Activated naive CD8-positive, alpha-beta T cell treated with anti-CD3 and anti-CD28 coated beads, Interleukin-2, amount 10 ng/mL, durations not matched to agents 7 days and 5 days (primary cell): ENCODE results near the gene ZNF618. TPM values are rescaled to one million over a fixed set of nuclear protein-coding genes. Genes with fewer than 3 reads are reported as not detected.
A peak's percentile ranks its signal among the peaks of the same experiment; 100 is the strongest.

Source experiments
- ATAC-seq: fragments of 150-1000 bp; cut with Tn5 transposase; one replicate; pipeline ENCODE4 v1.10.0; 2021; ENCODE audit warnings: low read depth, moderate library complexity
- POLR2A ChIA-PET: fragments of 350-600 bp; sonication (Branson Sonifier 250); formaldehyde crosslinking; loops from one replicate; lab custom pipeline; 2021; ENCODE audit warnings: antibody characterized with exemption; lab: Charles Lee
- DNase-seq: peaks from one replicate; pipeline ENCODE4 v3.0.0; 2021
- H3K27ac Mint-ChIP-seq: one replicate; pipeline ENCODE4 v1.8.0; 2022; ENCODE audit warnings: mild to moderate bottlenecking, mixed read lengths
- H3K27me3 Mint-ChIP-seq: one replicate; pipeline ENCODE4 v1.8.0; 2022; ENCODE audit warnings: mild to moderate bottlenecking, moderate library complexity, mixed read lengths
- H3K36me3 Mint-ChIP-seq: one replicate; pipeline ENCODE4 v1.8.0; 2021; ENCODE audit warnings: mild to moderate bottlenecking, mixed read lengths
- H3K4me1 Mint-ChIP-seq: one replicate; pipeline ENCODE4 v1.8.0; 2021; ENCODE audit warnings: mixed read lengths
- H3K4me3 Mint-ChIP-seq: one replicate; pipeline ENCODE4 v1.8.0; 2022; ENCODE audit warnings: mild to moderate bottlenecking, moderate library complexity, mixed read lengths
- H3K9me3 Mint-ChIP-seq: one replicate; pipeline ENCODE4 v1.8.0; 2021; ENCODE audit warnings: mixed read lengths
- total RNA-seq, 2 experiments: library from RNA; stranded (reverse); gene quantifications; one replicate each; pipeline ENCODE4 v1.2.3, GENCODE V29; 2021

The ZNF618 gene
- total RNA-seq, 2 experiments from 2014 or later, result 0.60 to 0.75 TPM

DNA sequence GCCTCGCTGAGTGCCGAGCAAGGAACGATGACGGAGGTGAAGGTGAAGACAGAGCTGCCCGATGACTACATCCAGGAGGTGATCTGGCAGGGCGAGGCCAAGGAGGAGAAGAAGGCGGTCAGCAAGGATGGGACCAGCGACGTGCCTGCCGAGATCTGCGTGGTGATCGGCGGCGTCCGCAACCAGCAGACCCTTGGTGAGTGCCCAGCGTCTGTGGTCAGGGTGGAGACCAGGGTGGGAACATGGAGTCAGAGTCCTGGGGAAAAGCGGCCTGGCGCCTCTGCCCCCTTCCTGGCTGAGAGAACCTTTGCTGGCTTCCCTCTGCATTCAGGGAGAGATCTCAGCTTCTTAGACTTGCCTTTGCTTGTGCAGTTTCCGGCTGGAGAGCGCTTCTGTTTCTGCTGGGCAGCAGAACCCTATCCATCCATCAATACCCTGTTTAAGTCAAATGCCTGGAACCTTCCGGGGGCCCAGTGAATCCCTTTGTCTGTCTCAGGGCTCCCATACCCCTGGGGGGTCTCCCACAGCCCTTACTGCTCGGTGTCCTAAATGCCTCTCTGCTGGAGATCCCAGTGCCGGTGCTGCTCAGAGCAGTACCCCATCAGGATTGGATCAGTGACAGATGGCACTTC is 112.4 kb downstream of the ZNF618 start:
- Mint-ChIP-seq H3K9me3 (no peaks in the 10 kb centered on the region), H3K27ac (no peak overlapping the region), H3K36me3 (no peaks in the 10 kb centered on the region), H3K27me3 (peaks cover under 1% of the 10 kb centered on the region), H3K4me1 (peaks cover 10% of the 10 kb centered on the region), H3K4me3 (no peak overlapping the region)
- ATAC-seq, result no peak
- DNase-seq, result no peak
- POLR2A ChIA-PET, result no interaction called here

DNA sequence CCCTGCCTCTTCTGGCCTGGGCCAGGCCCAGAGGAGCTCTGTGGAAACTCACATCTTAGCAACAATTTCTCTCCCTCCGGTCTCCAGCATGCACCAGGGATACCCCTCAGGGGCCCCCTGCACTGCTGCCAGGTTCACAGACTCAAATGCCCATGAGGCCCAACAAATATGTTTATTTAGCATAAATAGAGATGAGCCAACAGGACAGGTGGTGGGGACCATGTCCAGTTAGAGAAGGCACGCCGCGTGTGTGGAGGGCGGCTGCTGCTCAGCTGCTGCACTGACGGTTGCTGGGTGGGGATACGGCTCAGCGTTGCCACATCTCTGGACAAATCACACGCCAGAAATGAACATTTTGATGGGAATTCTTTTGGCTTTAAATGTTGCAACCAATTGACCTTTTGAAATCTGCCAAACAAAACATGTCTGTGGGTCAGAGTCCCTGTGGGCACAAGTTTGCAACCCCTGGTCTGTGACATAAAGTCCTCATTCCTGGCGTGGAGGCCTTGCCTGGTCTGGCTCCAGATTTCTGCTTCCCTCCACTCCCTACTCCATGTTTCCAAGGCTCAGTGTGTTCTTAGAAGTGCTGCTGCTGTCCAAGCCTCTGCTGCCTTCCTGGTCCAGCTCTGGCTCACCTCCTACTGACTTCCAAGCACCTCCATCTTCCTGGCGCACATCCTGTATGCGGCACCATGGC is 113.1 kb downstream of the ZNF618 start:
- Mint-ChIP-seq H3K27me3 (peaks cover 7% of the 10 kb centered on the region), H3K4me3 (no peak overlapping the region), H3K4me1 (peaks cover 13% of the 10 kb centered on the region), H3K27ac (no peak overlapping the region), H3K36me3 (no peaks in the 10 kb centered on the region), H3K9me3 (no peaks in the 10 kb centered on the region)
- no peak for ATAC-seq
- POLR2A ChIA-PET, result no interaction called here
- DNase-seq, result no peak

DNA sequence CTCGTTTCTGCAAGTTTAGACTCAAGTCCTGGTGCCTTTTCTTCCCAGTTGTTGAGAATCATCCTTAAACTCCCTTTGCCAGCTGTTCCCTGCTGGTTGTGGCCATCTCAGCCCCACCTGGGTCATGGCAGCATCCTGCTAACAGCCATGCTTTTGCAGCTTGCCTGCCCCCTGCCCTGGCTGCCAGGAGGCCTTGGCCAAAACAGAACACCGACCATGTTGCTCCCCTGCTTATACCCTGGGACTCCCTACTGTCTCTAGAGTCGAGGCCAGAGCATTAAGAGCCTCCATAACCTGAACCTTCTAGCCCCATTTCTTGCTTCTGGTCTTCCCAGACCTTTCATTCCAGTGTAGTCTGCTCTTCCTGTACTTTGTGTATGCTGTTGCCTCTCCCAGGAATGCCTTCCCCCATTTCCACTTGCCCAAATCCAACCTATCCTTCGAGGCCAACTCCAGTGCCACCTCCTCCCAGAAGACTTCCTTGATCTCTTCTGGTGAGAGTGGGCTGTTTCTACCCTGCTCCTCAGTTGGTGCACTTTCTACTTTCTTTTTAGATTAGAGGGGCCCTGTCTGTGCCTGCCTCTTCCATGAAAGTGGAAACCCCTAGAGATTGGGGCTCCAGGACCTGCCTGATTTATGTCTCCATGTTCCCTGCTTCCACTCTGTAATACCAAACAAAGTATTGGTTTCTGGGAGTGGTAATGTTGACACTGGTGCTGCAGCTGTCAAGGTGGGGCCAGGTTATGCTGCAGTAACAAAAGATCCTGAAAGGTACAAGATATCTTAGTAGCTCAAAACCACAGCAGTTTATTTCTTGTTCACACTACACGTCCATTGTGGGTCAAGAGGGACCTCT is 113.8 kb downstream of the ZNF618 start:
- Mint-ChIP-seq H3K27ac (no peak overlapping the region), H3K36me3 (no peaks in the 10 kb centered on the region), H3K27me3 (peaks cover 10% of the 10 kb centered on the region), H3K4me3 (no peak overlapping the region), H3K9me3 (no peaks in the 10 kb centered on the region), H3K4me1 (peaks cover 13% of the 10 kb centered on the region)
- ATAC-seq (no peak), DNase-seq (no peak)
- POLR2A ChIA-PET, result no interaction called here

- H3K4me3 Mint-ChIP-seq, result no peak overlapping the region
- H3K27me3 Mint-ChIP-seq, result peaks cover 12% of the 10 kb centered on the region
Observed at GRCh38 chr9:113990570-113990907, 114.4 kb downstream of the ZNF618 start.

GRCh38 chr9:113990975-113991471 is 114.9 kb downstream of the ZNF618 start:
- no peak for DNase-seq
- no peak for ATAC-seq
- Mint-ChIP-seq H3K4me1 (peaks cover 13% of the 10 kb centered on the region), H3K27ac (no peak overlapping the region), H3K4me3 (no peak overlapping the region), H3K9me3 (no peaks in the 10 kb centered on the region), H3K36me3 (no peaks in the 10 kb centered on the region), H3K27me3 (peaks cover 12% of the 10 kb centered on the region)
- POLR2A ChIA-PET, result no interaction called here

More at GRCh38 chr9:113990570-113990907, 114.4 kb downstream of the ZNF618 start:
- H3K36me3 Mint-ChIP-seq, result no peaks in the 10 kb centered on the region
- H3K27ac Mint-ChIP-seq, result no peak overlapping the region
- POLR2A ChIA-PET, result no interaction called here
- no peak for DNase-seq
- no peaks in the 10 kb centered on the region for H3K9me3 Mint-ChIP-seq
- no peak for ATAC-seq
- H3K4me1 Mint-ChIP-seq, result peaks cover 13% of the 10 kb centered on the region

DNA sequence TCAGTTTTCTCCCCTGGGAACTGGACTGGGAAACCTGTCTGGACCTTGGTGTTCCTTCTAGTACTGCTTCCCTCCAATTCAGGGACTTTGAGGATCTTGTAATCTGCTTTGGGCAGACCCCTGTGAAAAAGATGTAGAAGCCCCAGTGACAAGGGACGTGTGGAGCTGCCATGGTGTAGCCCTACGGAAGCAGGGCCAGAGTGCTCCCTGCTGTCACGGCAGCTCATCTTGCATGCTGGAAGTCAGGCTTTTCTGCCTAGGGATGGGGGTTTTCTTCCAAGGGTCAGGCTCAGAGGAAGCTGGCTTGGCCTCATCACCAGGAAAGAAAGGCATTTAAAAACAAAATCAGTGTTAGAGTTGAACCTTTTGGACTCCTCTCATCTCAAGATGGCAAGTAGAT is 115.6 kb downstream of the ZNF618 start:
- Mint-ChIP-seq H3K36me3 (no peaks in the 10 kb centered on the region), H3K4me1 (peaks cover 13% of the 10 kb centered on the region), H3K27ac (no peak overlapping the region), H3K4me3 (no peak overlapping the region), H3K27me3 (peaks cover 12% of the 10 kb centered on the region), H3K9me3 (no peaks in the 10 kb centered on the region)
- DNase-seq, result no peak
- ATAC-seq, result no peak
- POLR2A ChIA-PET, result no interaction called here

- no peaks in the 10 kb centered on the region for H3K36me3 Mint-ChIP-seq
- peaks cover 13% of the 10 kb centered on the region for H3K4me1 Mint-ChIP-seq
- peaks cover 12% of the 10 kb centered on the region for H3K27me3 Mint-ChIP-seq
- no peaks in the 10 kb centered on the region for H3K9me3 Mint-ChIP-seq
- ATAC-seq (no peak), DNase-seq (no peak)
- H3K27ac Mint-ChIP-seq, result peak overlapping the region; percentile 50
- POLR2A ChIA-PET, result no interaction called here
- peak overlapping the region; percentile 72 for H3K4me3 Mint-ChIP-seq
Observed at GRCh38 chr9:113992276-113992951, 116.3 kb downstream of the ZNF618 start.

DNA sequence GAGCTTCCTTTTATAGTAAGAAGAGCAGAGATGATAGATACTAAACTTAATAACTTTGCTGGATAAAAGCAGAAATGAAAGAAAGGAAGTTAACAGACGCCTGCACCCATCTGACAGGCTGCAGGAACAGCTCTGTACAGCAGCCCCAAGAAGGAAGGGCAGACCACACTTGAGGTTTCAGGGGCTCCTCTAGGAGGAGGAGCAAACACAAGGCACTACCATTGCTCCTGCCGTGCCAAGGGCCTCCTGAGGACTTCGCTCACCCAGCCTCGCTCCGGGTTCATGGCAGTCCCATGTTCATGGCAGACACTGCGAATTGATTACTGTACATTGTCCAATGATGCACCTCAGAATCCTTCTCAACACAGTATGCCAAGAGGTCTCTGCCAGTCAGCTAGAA is 116.9 kb downstream of the ZNF618 start:
- ATAC-seq (peak; percentile 87), DNase-seq (peak; percentile 36)
- Mint-ChIP-seq H3K9me3 (no peaks in the 10 kb centered on the region), H3K27me3 (peaks cover 12% of the 10 kb centered on the region), H3K36me3 (no peaks in the 10 kb centered on the region), H3K27ac (peak overlapping the region; percentile 50), H3K4me1 (peaks cover 13% of the 10 kb centered on the region), H3K4me3 (peak overlapping the region; percentile 72)
- POLR2A ChIA-PET, result no interaction called here

GRCh38 chr9:113993838-113994540 is 117.9 kb downstream of the ZNF618 start:
- H3K27ac Mint-ChIP-seq, result no peak overlapping the region
- H3K4me3 Mint-ChIP-seq, result no peak overlapping the region
- H3K36me3 Mint-ChIP-seq, result no peaks in the 10 kb centered on the region
- peaks cover 12% of the 10 kb centered on the region for H3K27me3 Mint-ChIP-seq
- H3K4me1 Mint-ChIP-seq, result peaks cover 13% of the 10 kb centered on the region
- H3K9me3 Mint-ChIP-seq, result no peaks in the 10 kb centered on the region
- no peak for ATAC-seq
- peak; percentile 14 for DNase-seq
- POLR2A ChIA-PET, result no interaction called here

DNA sequence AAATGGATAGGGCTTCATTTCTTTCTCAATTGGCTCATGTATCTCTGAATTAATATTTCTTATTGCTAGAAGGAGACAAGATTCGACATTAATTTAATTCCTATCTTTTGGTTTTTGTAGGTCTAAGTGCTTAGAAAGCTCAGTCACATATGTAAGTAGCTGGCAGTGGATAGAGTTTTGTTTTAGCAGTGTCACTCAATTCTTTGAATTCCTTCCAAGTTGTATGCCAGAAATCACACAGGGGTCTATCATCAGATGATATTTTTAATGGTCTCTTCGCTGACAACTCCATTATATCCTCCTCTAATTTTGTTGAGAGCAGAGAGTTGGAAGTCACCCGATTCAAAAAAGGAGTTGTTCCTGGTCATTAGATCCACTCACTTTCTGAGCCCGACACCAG is 119.3 kb downstream of the ZNF618 start:
- Mint-ChIP-seq H3K4me1 (peaks cover 13% of the 10 kb centered on the region), H3K4me3 (no peak overlapping the region), H3K27ac (no peak overlapping the region), H3K36me3 (no peaks in the 10 kb centered on the region), H3K27me3 (peaks cover 12% of the 10 kb centered on the region), H3K9me3 (no peaks in the 10 kb centered on the region)
- POLR2A ChIA-PET, result no interaction called here
- ATAC-seq (no peak), DNase-seq (no peak)

- Mint-ChIP-seq H3K4me1 (peaks cover 13% of the 10 kb centered on the region), H3K27ac (no peak overlapping the region), H3K4me3 (no peak overlapping the region), H3K27me3 (peaks cover 12% of the 10 kb centered on the region), H3K9me3 (no peaks in the 10 kb centered on the region), H3K36me3 (no peaks in the 10 kb centered on the region)
- ATAC-seq (no peak), DNase-seq (no peak)
- POLR2A ChIA-PET, result no interaction called here
Observed at GRCh38 chr9:113995963-113996362, 119.9 kb downstream of the ZNF618 start.

DNA sequence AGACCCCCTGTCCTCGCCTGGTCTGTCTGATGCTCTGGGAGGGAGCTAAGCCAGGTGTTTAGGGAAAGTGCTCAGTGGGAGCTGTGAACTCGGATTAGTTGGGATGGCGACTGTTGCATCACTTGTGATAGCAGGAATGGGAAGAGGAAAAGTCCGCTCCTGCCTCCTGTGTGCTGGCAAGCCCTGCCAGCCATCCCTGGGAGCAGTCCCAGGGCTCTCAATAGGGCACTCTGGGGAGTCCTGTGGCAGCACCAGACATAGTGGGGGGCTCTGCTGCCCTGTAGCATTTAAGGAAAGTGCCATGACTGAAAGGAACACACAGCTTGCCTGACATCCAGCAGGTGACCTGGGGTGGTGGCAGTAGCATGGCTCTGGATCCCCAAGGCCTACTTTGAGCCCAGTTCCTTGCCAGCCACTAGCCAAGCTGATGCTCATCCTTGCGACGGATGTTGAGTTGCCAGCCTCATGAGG is 120.5 kb downstream of the ZNF618 start:
- Mint-ChIP-seq H3K4me1 (peaks cover 13% of the 10 kb centered on the region), H3K36me3 (no peaks in the 10 kb centered on the region), H3K27ac (no peak overlapping the region), H3K27me3 (peaks cover 12% of the 10 kb centered on the region), H3K4me3 (no peak overlapping the region), H3K9me3 (no peaks in the 10 kb centered on the region)
- DNase-seq, result no peak
- POLR2A ChIA-PET, result no interaction called here
- no peak for ATAC-seq
